HG03135 (cell line): Measurements from ENCODE around the gene SUSD1.
A peak's percentile ranks its signal among the peaks of the same experiment; 100 is the strongest.

ENCODE experiments used
- ATAC-seq: cut with Tn5 transposase; IDR thresholded peaks from one replicate; pipeline ENCODE4 v1.9.1; 2021; ENCODE audit warnings: mild to moderate bottlenecking, moderate library complexity; ENCODE audit not compliant: unreplicated experiment

SUSD1 gene

DNA sequence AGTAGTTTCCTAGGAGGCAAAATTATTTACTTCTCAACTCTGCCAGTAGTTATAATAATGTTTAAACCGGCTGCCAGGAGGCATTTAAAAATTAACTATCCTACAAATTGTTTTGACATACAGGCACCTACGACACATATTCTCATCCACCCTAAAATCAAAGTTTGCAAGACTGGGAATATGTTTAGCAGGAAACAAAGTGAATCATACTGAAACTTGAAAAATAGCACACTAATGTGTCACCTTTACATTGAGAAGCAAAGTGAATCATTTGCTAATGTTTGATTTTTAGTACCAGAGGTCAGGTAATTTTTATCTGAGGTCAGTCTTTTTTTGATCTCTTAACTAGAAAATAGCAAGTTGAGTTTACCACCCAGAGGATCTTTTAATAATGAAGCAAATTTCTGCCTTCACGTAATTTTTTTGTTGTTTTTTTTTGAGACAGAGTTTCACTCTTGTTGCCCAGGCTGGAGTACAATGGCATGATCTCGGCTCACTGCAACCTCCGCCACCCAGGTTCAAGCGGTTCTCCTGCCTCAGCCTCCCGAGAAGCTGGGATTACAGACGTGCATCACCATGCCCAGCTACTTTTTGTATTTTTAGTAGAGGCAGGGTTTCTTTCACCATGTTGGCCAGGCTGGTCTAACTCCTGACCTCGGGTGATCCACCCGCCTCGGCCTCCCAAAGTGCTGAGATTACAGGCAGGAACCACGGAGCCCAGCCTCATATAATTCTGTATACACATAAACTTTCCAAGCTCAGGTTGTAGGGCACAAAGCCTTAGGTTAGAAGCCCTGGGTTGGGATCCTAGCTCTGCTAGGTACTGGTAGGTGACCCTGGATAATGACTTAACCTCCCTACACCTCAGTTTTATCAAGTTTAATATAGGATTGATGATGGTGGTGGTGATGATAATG lies 154.2 kb downstream of the SUSD1 start:
- peak; percentile 57 for ATAC-seq

DNA sequence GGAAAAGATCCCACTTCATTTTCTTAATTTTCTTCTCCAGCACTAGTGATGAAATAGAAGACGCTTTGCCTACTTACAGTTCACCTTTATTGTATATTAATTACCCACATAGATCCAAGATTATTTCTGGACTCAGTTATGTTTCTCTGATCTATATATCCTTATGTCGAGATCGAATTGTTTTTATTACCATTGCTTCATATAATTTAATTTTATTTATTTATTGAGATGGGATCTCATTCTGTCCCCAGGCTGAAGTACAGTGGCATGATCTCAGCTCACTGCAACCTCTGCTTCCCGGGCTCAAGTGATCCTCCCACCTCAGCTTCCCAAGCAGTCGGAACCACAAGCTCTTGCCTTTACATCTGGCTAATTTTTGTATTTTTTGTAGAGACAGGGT lies 157.2 kb downstream of the SUSD1 start:
- ATAC-seq, result no peak

DNA sequence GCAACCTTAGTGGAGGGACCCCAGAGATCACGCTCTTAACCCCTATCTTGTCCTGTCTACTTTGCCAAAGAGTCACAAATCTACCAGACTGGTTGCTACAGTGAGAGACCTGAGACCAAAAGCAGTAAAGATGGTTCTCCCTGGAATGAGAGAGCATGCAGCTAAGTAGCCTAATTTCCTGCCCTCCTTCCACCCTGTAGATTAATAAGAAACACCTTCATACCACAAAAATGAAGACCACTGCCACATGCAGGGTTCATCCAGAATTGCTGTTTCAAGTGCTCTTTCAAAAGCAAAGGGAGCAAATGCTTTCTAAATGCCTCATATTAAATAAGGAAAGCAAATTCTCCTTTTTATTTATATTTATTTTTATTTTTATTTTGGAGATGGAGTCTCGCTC lies 159.4 kb downstream of the SUSD1 start:
- no peak for ATAC-seq

DNA sequence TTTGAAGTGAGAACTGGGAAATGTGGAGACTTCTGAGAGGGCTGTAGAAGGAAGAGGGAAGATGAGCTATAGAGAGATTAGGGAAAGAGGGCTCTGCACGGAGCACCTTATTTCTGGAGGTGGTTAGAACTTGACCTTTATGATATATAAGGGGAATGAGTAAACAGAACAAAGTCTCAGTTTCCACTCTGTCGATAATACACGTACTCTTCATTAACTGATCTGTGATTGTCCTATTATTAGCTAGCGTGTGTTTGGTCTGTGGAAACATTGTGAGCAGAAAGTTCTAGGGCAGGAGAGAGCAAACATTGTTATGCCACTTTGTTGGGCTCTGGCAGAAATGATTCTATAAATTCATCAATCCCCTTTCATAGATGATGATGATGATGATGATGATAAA lies 159.9 kb downstream of the SUSD1 start:
- ATAC-seq, result no peak

DNA sequence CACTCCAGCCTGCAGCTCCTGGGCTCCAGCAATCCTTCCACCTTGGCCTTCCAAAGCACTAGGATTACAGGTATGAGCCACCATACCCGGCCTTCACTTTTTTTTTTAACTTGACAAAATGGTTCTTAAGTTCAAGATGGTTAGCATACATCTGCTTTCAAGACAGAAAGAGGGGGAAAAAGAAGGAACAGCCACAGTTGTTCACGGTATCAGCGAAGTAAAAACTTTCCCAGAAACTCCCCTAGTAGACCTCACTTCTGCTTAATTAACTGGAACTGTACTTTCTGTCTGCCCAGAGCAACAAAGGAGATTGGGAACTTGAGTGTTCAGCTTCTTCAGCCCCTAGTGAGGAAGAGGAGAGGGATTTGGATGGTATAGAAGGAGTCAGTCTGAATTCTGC lies 161.8 kb downstream of the SUSD1 start:
- no peak for ATAC-seq

DNA sequence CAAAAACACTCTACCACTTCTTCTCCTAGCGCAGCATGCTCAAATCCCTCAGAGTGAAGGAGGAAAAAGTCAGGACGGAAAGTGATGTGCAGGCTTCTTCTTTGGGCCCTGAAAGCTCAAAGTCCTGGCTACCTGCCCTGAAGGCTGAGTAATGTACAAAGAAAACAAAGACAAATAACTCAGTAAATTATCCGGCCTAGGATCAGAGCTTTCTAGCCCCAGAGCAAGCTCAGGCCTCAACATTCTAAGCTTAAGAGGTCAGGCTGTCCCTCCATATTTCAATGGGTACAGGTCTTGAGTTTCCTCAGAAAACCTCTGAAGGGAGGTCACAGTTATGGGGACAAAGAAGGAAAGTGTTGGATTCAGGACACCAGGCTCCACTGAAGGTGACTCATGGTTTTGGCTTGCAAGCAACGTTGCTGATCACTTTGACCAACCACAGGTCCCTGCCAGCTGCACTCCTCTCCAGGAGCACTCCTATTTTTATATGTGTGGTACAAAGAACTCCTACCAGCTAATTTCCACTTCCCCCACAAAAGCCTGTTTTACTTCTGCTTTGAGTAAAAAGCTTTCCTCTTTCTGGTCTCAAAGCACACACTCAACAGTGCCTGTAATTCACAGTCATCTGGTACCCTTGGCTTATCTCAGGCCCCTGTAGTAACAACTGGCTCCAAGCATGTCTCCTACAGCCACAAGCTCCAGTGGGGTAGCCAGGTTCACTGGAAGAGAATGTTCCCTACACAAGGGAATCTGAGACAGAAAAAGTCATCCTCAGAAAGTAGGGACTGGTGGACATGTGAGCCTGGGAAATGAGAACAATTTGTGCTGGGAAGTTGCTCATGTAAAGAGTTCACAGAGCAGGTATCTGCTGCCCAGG lies 162.8 kb downstream of the SUSD1 start:
- peak; percentile 62 for ATAC-seq

DNA sequence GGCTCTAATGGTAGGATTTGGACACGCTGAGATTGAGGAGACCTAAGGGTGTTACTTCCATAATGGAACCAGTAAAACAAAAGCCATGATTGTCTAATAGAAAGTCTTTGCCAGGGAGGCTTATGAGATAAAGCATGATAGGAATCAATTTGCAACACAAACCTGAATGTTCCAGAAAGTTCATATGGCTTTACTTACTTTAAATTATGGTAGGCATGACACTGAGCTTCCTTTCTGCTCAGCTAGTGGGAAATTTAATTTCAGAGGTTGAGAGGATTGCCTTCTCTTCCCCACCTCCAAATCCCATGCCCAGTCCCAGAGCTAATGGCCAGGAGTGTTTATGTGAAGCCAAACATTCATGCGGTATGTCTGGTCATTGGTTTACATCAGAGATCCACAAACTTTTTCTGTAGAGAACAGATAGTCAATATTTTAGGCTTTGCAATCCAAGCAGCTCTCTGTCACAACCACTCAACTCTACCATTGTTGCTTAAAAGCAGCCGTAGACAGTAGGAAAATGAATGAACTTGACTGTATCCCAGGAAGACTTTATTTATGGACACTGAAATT lies 164.0 kb downstream of the SUSD1 start:
- ATAC-seq, result no peak

DNA sequence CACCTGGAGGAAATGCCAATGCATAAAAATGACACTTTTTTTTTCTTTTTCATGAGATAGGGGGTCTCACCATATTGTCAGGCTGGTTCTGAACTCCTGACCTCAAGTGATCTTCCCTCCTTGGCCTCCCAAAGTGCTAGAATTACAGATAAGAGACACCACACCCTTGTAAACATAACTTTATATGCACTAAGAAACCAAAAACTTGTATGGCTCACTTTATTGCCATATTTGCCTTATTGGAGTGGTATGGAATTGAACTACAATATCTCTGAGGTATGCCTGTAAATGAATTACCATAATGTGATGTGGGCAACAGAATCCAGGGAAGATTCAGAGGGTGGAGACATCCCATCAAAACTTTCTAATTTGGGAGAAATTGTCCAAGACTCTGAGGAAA lies 164.6 kb downstream of the SUSD1 start:
- ATAC-seq, result no peak

DNA sequence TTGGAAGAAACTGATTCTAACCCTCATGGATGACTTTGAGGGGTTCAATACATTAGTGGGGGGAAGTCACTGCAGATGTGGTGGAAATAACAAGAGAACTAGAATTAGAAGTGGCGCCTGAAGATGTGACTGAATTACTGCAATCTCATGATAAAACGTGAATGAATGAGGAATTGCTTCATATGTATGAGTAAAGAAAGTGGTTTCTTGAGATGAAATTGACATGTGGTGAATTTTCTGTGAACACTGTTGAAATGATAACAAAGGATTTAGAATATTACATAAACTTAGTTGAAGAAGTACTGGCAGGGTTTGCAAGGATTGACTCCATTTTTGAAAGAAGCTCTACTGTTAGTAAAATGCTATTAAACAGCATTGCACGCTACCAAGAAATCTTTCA lies 165.4 kb downstream of the SUSD1 start:
- ATAC-seq, result no peak

DNA sequence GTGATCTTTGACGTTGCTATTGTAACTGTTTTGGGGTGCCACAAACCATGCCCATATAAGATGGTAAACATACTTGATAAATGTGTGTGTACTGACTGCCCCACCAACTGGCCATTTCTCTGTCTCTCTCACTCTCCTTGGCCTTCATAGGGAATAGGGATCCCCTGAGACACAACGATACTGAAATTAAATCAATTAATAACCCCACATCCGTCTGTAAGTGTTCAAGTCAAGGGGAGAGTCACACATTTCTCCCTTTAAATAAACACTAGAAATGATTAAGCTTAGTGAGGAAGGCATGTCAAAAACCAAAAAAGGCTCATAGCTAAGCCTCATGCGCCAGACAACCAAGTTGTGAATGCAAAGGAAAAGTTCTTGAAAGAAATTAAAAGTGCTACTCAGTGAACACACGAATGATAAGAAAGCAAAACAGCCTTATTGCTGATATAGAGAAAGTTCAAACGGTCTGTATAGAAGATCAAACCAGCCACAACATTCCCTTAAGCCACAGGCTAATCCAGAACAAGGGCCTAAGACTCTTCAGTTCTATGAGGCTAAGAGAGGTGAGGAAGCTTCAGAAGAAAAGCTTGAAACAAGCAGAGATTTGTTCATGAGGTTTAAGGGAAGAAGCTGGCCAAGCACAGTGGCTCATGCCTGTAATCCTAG lies 167.4 kb downstream of the SUSD1 start:
- no peak for ATAC-seq

DNA sequence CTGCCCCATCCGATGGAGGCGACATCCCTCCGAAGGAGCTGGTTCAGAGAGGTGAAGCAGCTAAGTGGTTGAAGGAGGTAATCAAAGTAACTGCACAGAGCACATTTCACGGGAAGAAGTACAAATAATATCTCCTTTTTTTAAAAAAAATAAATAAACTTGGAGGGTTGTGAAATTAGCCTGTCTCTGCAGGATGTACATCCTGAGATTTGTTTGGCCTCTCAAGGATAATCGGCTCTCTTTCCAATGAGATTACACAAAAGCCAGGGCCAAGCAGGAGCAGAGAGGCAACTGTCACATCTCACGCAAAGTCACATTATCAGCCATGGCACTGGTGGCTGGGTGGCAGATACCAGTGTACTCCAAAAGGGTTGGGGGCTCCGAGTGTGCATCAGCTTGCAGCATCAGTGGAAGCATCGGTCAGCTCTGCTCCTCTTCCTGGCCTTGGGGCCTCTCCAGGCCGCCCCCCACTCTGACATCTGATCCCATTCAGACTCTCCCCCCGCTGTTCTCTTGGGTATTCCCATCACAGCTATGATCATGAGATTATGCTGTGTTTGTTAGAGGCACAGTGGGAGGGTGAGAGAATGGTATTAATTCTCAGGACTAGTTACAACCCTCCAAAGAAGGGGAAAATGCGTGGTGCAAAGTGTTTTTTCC lies 168.6 kb downstream of the SUSD1 start:
- ATAC-seq, result no peak

DNA sequence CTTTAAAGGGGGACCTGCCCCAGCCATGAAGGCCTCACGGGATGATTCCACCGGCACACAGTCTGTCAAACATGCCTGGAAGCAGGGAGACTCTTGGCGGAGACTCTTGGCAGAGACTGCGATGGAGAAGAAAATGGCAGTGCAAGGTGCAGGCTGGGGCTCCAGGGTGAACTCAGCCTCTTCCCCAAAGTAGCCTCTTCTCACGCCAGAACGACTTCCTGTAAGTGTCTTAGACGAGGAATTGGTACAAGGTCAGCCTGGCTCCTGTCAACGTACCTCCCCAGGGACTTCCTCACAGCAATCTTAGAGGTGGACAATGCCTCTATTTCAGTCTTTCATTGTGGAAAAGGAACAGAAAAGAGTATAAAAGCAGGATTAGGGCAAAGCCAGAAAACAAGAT lies 169.2 kb downstream of the SUSD1 start:
- ATAC-seq, result no peak

DNA sequence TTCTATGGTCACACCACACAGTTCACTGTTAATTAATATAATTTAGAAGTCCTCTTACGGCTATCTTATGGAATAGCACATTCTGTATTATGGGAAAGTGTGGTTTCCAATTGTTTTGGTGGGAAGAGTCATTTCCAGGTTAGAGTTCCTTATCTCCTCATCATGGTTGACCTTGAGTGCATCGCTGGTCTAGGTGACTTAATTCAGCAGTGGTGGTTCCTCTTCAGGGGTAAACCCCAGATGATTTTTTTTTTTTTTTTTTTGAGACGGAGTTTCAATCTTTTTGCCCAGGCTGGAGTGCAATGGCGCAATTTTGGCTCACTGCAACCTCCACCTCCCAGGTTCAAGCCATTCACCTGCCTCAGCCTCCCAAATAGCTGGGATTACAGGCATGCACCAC lies 171.6 kb downstream of the SUSD1 start:
- no peak for ATAC-seq

DNA sequence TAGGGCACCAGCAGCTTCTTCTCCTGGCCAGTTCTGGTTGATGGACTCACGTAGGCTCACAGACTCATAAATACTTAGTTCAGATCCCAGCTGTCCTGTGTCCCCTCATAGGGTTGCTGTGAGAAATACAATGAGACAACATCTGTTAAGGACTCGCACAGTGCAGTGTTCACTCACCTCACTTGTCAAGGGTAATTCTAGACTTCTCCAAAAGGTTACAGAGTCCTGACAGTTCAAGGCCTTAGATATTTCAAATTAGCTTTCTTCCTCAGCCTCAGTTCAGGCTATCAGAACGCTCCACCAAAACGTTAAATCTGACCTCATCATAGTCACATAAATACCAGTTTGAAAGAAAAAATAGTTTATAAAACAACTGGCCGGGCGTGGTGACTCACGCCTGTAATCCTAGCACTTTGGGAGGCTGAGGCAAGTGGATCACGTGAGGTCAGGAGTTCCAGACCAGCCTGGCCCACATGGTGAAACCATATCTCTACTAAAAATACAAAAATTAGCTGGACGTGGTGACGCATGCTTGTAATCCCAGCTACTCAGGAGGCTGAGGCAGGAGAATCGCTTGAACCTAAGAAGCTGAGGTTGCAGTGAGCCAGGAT lies 172.1 kb downstream of the SUSD1 start:
- no peak for ATAC-seq

DNA sequence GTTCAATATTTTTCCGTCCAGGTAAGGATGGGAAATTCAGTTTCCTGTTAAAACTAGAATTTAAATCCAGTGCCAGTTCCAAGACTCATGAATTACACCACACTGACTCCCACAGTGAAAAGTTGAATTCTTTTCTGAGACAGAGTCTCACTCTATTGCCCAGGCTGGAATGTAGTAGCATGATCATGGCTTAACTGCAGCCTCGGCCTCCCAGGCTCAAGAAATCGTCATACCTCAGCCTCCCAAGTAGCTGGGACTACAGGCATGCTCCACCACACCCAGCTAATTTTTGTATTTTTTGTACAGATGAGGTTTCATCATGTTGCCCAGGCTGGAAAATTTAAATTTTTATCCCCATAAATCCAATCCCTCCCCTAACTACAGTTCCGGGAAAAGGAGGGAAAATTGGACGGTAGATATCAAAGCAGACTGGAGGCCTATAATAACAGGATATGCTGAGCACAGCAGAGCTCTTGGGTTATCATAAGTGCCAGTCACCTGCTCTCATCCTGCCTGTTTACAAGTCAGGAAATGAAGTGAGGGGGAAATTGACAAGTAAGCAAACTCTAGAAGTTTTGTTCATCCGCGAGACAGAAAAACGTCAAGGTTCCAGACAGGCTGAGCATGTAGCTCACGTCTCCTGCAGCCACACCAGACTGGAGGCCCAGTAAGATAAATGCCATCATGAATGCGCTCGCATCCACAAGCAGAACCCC lies 172.8 kb downstream of the SUSD1 start:
- ATAC-seq, result no peak

DNA sequence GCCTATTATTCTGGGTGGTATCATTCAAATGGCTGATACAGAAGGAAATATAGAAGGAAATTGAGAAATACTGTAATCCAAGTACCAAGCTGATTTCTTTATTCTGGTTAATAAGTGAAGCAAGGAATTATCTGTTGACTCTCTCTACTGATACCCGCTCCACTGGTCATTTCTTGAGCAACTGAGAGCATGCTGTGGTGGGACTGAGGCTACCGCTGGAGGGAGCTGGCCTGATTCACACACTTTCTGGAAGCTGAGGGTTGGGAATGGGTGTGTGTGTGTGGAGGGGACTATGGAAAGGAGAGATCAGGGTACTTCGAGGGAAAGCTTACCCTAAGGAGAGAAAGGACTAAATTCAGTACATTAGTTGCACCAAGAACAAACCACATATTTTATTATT lies 174.4 kb downstream of the SUSD1 start:
- ATAC-seq, result no peak

DNA sequence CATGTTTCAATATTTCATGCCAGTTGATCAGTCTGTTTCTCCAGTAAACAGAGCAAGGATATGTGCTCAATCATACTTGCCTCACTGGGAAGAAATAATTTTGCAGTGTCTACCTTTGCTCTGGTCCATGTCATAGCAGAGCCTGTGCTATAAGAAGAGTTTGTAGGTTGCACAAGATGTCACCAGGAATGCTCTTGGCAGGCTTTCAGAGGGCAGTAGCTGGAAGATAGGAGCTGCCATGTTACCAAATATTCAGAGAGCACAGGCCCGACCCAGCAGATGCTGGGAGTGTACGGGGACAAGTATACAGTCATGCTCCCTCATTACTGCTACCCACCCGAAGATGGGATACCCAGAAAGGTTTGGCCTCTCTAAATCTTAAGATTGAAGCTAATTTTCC lies 175.8 kb downstream of the SUSD1 start:
- ATAC-seq, result no peak

DNA sequence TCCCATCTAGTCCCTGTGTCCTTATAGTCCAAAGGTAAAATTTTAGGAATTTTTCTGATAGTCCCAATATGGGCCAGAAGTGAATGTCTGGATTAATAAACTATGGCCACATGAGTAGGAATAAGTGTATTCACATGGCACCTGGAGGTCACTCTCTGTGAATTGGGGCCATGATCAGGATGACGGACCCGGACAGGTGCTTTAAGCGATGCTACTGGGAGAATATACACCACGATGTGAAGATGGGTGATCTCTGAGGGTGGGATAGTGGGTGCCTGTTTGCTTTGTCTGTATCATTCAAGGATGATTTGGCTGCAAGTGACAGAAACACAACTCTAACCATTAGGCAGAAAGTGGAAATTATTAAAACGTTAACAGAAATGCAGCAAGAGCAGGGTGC lies 177.3 kb downstream of the SUSD1 start:
- no peak for ATAC-seq

DNA sequence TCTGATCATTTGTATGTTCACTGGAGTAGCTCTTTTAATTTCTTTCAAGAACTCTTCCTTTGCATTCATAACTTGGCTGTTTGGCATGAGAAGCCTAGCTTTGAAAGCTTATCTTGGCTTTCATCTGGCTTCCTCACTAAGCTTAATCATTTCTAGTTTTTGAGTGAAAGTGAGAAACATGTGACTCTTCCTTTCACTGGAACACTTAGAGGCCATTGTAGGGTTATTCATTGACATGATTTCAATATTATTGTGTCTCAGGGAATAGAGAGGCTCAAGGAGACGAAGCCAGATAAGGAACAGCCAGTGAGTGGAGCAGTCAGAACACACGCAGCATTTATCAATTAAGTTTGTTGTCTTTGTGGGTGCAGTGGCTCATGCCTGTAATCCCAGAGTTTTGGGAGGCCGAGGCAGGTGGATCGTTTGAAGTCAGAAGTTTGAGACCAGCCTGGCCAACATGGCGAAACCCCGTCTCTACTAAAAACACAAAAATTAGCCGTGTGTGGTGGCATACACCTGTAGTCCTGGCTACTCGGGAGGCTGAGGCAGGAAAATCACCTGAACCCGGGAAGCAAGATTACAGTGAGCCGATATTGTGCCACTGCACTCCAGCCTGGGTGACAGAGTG lies 180.2 kb downstream of the SUSD1 start:
- ATAC-seq, result peak; percentile 59
